Activated CD8-positive, alpha-beta memory T cell treated with anti-CD3 and anti-CD28 coated beads, Interleukin-2, amount 10 ng/mL, durations not matched to agents 7 days and 5 days (primary cell): ENCODE measurements around the gene SDC1. TPM values are rescaled to one million over a fixed set of nuclear protein-coding genes. Genes with fewer than 3 reads are reported as not detected.

Source experiments
- ATAC-seq: fragments of 150-1000 bp; cut with Tn5 transposase; one replicate; pipeline ENCODE4 v1.10.0; 2021; ENCODE audit warnings: moderate library complexity
- CTCF ChIA-PET: fragments of 350-600 bp; sonication (Branson Sonifier 250); formaldehyde crosslinking; loops from one replicate; lab custom pipeline; 2021; ENCODE audit warnings: antibody characterized with exemption; lab: Charles Lee
- DNase-seq: peaks from one replicate; pipeline ENCODE4 v3.0.0-alpha.2; 2020
- H3K27ac Mint-ChIP-seq: one replicate; pipeline ENCODE4 v1.8.0; 2021; ENCODE audit warnings: mild to moderate bottlenecking, mixed read lengths
- H3K27me3 Mint-ChIP-seq: one replicate; pipeline ENCODE4 v1.8.0; 2021; ENCODE audit warnings: mixed read lengths
- H3K36me3 Mint-ChIP-seq: one replicate; pipeline ENCODE4 v1.8.0; 2021; ENCODE audit warnings: mild to moderate bottlenecking, mixed read lengths
- H3K4me1 Mint-ChIP-seq: one replicate; pipeline ENCODE4 v1.8.0; 2021; ENCODE audit warnings: mixed read lengths
- H3K4me3 Mint-ChIP-seq: one replicate; pipeline ENCODE4 v1.8.0; 2021; ENCODE audit warnings: mild to moderate bottlenecking, moderate library complexity, mixed read lengths
- H3K9me3 Mint-ChIP-seq: one replicate; pipeline ENCODE4 v1.8.0; 2022; ENCODE audit warnings: low read depth, mixed read lengths
- total RNA-seq, 2 experiments: library from RNA; stranded (reverse); gene quantifications; one replicate each; pipeline ENCODE4 v1.2.3, GENCODE V29; 2021

Gene SDC1
- total RNA-seq, 2 experiments from 2014 or later, result 0.42 TPM; not detected in 1

DNA sequence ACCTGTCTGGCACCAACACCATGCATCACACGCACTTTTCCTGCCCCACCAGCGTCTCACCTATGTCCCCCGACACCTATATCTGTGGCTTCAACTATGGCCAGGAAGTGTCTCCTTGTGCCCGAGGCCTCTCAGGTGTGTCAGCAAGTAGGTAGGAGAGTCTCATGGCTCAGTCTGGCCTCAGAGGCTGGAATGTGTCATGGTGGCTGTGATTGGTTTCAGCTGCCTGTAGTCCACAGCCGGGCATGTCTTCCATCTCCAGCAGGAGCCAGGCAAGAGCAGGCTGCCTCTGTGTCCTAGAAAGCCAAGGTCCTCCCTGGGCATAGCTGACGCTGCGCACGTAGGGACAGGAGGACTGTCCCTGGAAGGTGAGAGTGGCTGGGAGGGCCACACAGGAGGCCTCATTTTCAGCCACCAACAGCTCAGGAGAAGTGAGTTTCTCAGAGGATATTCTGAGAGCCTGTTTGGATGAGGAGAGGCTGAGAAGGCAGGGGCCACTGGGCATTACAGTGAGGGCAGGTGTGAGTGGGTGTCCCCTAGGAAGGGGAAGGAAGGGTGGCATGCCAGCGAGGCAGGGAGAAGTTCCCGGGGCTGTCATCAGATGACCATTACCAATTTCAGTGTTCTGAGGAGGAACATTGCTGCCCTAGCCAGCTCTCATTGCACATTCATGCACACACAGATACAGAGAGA lies 47.2 kb downstream of the SDC1 start:
- H3K36me3 Mint-ChIP-seq, result no peaks in the 10 kb centered on the region
- ATAC-seq, result no peak
- no peaks in the 10 kb centered on the region for H3K4me1 Mint-ChIP-seq

GRCh38 chr2:20176760-20177159 lies 48.2 kb downstream of the SDC1 start:
- no peaks in the 10 kb centered on the region for H3K9me3 Mint-ChIP-seq
- H3K4me3 Mint-ChIP-seq, result no peak overlapping the region
- CTCF ChIA-PET, result no interaction called here
- H3K27me3 Mint-ChIP-seq, result peaks cover 6% of the 10 kb centered on the region
- no peak for ATAC-seq
- DNase-seq, result no peak
- H3K4me1 Mint-ChIP-seq, result no peaks in the 10 kb centered on the region
- H3K36me3 Mint-ChIP-seq, result no peaks in the 10 kb centered on the region
- H3K27ac Mint-ChIP-seq, result no peak overlapping the region

More for the DNA sequence above, 47.2 kb downstream of the SDC1 start:
- Mint-ChIP-seq H3K4me3 (no peak overlapping the region), H3K27ac (no peak overlapping the region), H3K9me3 (no peaks in the 10 kb centered on the region), H3K27me3 (peaks cover 6% of the 10 kb centered on the region)
- CTCF ChIA-PET, result no interaction called here
- no peak for DNase-seq

DNA sequence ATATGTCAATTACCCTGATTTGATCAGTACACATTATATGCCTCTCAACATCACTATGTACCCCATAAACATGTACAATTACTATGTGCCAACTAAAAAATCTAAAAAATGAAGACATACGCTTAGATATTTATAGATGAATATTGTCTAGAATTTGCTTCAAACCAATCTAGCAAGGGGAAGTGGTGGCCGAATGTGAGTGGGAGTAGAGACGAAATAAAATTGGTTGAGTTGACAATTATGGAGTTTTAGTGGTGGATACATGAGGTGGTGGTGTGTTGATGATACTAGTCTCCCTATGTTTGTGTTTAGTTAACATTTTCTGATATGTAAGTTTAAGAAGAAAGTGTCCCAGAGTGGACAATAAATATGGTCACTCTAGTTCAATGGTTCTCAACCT lies 49.0 kb downstream of the SDC1 start:
- no peak overlapping the region for H3K4me3 Mint-ChIP-seq
- CTCF ChIA-PET, result no interaction called here
- H3K9me3 Mint-ChIP-seq, result no peaks in the 10 kb centered on the region
- DNase-seq (no peak), ATAC-seq (no peak)
- H3K27ac Mint-ChIP-seq, result no peak overlapping the region
- no peaks in the 10 kb centered on the region for H3K36me3 Mint-ChIP-seq
- H3K4me1 Mint-ChIP-seq, result no peaks in the 10 kb centered on the region
- peaks cover 6% of the 10 kb centered on the region for H3K27me3 Mint-ChIP-seq

- CTCF ChIA-PET, result no interaction called here
- ATAC-seq, result no peak
- no peaks in the 10 kb centered on the region for H3K36me3 Mint-ChIP-seq
These were observed 49.7 kb downstream of the SDC1 start for GRCh38 chr2:20175267-20175666.

DNA sequence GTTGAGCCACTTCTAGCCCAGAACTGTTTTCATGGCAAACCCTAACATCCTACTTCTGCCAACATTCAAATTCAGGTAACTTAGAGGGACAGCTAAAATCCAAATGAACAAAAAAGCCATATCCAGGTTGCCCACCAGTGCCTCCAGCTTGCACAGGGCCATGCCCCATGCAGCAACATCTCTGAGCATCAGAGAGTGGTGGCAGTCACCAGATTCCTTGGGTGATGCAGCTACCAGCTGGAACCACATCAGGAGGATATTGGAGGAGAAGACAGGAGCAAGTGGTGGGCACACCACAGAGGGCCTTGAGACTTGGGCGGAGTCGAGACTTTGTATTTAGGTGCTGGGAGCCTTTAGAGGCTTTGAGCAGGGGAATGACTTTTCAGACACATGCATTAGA lies 50.5 kb downstream of the SDC1 start:
- CTCF ChIA-PET, result no interaction called here
- peaks cover 6% of the 10 kb centered on the region for H3K27me3 Mint-ChIP-seq
- no peak overlapping the region for H3K27ac Mint-ChIP-seq
- H3K9me3 Mint-ChIP-seq, result no peaks in the 10 kb centered on the region
- no peak overlapping the region for H3K4me3 Mint-ChIP-seq
- no peaks in the 10 kb centered on the region for H3K36me3 Mint-ChIP-seq
- H3K4me1 Mint-ChIP-seq, result no peaks in the 10 kb centered on the region
- no peak for ATAC-seq
- no peak for DNase-seq

More at GRCh38 chr2:20175267-20175666, 49.7 kb downstream of the SDC1 start:
- peaks cover 6% of the 10 kb centered on the region for H3K27me3 Mint-ChIP-seq
- no peak overlapping the region for H3K4me3 Mint-ChIP-seq
- H3K4me1 Mint-ChIP-seq, result no peaks in the 10 kb centered on the region
- no peaks in the 10 kb centered on the region for H3K9me3 Mint-ChIP-seq
- no peak for DNase-seq
- H3K27ac Mint-ChIP-seq, result no peak overlapping the region

DNA sequence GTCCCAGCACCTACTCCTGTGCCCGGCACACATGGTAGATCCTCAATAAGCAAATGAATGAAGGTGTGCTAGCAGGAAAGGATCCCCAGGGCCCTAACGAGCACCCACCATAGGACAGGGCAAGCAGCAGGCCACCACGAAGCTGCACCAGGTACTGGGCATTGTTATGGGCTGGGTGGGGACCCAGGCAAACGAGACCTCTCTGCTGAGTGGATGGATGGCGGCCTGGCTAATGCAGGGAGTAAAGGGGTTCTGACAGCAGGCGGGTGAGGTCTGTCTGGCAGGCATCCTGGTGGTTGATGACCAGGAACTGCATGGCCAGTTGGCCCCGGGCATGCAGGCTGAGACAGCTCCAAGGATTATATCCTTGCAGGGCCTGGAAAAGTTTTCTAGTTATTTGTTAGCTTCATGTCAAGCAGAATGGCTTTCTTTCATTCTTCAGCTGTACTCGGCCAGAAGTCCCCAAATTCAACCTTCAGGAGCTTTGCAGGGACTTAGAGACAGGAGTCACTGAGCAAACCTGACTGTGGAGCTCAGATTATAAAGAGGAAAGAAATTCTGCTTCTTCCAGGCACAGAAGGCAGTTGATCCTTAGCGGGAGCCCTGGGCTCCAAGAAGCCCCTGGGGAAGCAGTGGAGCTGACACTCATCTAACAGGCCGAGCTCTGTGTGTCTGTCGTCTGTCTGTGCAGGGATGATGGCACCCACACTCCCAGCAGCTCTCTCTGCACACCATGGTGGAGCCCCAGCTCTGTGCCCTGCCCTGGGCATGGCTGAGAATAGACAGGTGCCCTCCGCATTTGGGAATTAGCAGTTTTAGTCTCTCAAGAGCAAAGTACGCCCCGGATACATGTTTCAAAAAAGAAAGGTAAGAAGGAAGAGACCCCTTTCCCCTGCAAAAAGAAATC lies 51.2 kb downstream of the SDC1 start:
- Mint-ChIP-seq H3K4me3 (no peak overlapping the region), H3K27ac (no peak overlapping the region), H3K4me1 (no peaks in the 10 kb centered on the region), H3K9me3 (no peaks in the 10 kb centered on the region), H3K36me3 (no peaks in the 10 kb centered on the region), H3K27me3 (peaks cover 6% of the 10 kb centered on the region)
- ATAC-seq, result no peak
- CTCF ChIA-PET, result no interaction called here
- no peak for DNase-seq

- Mint-ChIP-seq H3K36me3 (no peaks in the 10 kb centered on the region), H3K27me3 (peaks cover 6% of the 10 kb centered on the region), H3K4me1 (no peaks in the 10 kb centered on the region), H3K27ac (no peak overlapping the region), H3K4me3 (no peak overlapping the region), H3K9me3 (no peaks in the 10 kb centered on the region)
- ATAC-seq (no peak), DNase-seq (no peak)
- CTCF ChIA-PET, result no interaction called here
These were observed 51.9 kb downstream of the SDC1 start for GRCh38 chr2:20173064-20173463.

GRCh38 chr2:20172273-20173055 lies 52.5 kb downstream of the SDC1 start:
- ATAC-seq (no peak), DNase-seq (no peak)
- CTCF ChIA-PET, result no interaction called here
- Mint-ChIP-seq H3K4me3 (no peak overlapping the region), H3K27ac (no peak overlapping the region), H3K36me3 (no peaks in the 10 kb centered on the region), H3K9me3 (no peaks in the 10 kb centered on the region), H3K4me1 (no peaks in the 10 kb centered on the region), H3K27me3 (peaks cover 6% of the 10 kb centered on the region)

GRCh38 chr2:20171445-20171977 lies 53.4 kb downstream of the SDC1 start:
- Mint-ChIP-seq H3K4me1 (no peaks in the 10 kb centered on the region), H3K4me3 (no peak overlapping the region), H3K36me3 (no peaks in the 10 kb centered on the region), H3K9me3 (no peaks in the 10 kb centered on the region), H3K27me3 (peaks cover 6% of the 10 kb centered on the region), H3K27ac (no peak overlapping the region)
- DNase-seq, result no peak
- no peak for ATAC-seq
- CTCF ChIA-PET, result no interaction called here

DNA sequence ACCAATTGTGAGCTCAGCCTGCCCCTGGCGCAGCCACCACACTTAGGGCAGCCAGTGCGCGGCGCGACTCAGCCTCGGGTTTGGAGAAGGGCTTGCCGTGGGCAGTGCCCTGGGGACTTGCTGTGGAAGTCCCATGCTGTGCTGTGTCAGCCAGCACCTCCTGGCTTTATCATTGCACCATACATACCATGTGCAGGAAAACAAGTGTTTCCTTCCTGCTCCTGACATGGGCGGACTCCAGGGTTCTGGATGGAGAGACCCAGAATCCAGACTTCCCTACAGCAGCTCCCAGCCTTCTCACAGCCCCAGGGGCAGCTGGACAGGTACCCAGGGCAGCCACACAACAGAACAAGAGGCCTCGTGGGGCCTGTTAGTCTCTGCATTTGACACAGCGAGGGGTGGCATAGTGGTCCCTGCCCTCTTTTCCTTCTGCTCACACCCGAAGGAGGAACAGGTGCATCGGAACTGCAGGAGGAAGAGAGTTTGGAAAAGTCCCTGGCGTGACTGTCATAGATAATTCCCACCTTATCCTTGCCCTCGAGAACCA lies 54.2 kb downstream of the SDC1 start:
- CTCF ChIA-PET, result no interaction called here
- no peak for DNase-seq
- H3K27me3 Mint-ChIP-seq, result peaks cover 3% of the 10 kb centered on the region
- H3K36me3 Mint-ChIP-seq, result no peaks in the 10 kb centered on the region
- H3K4me1 Mint-ChIP-seq, result no peaks in the 10 kb centered on the region
- H3K4me3 Mint-ChIP-seq, result no peak overlapping the region
- H3K27ac Mint-ChIP-seq, result no peak overlapping the region
- ATAC-seq, result no peak
- H3K9me3 Mint-ChIP-seq, result no peaks in the 10 kb centered on the region

DNA sequence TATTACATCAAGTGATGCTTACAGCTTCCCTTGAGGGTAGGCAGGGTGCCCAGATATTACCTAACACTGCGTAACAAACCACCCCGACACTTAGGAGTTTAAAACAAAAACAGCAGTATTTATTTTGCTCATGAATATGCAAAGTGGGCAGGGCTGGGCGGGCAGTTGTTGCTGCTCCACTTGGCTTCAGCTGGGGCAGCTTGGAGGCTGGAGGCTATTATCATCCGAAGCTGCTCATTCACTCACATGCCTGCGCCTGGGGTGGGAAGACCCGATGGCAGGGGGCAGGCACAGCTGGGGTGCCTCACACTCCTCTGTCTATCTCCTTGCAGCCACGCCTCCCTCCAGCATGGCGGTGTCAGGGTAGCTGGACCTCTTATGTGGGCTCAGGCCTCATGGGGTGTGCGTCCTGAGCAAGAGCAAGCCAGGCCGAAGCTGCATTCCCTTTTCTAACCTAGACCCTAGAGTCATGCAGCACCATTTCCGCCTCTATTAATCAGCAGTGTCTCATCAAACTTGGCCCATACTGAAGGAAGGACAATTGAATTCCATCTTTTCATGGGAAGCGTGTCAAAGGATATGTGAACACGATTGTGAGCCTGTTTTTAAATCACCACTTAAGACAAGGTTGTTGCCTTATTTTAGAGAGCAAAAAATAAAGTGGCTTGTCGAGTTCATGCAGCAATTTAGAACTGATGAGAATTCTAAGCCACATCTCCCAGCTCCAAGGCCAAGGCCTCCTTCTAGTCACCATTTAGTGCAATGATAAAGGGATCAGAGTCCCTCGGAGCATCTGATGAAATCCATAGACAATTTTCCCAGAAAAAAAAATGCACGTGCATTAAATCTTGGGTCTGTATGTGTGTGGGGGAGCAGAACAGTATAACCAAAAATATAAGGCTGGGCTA lies 54.9 kb downstream of the SDC1 start:
- H3K4me1 Mint-ChIP-seq, result no peaks in the 10 kb centered on the region
- H3K4me3 Mint-ChIP-seq, result no peak overlapping the region
- CTCF ChIA-PET, result no interaction called here
- H3K36me3 Mint-ChIP-seq, result no peaks in the 10 kb centered on the region
- DNase-seq (no peak), ATAC-seq (no peak)
- peaks cover 3% of the 10 kb centered on the region for H3K27me3 Mint-ChIP-seq
- no peaks in the 10 kb centered on the region for H3K9me3 Mint-ChIP-seq
- H3K27ac Mint-ChIP-seq, result no peak overlapping the region
